HG03159 (cell line): ENCODE results near the gene CALY.

Experiments
- ATAC-seq: cut with Tn5 transposase; IDR thresholded peaks from one replicate; pipeline ENCODE4 v1.9.1; 2021; ENCODE audit warnings: mild to moderate bottlenecking, moderate library complexity; ENCODE audit not compliant: unreplicated experiment

Gene CALY

DNA sequence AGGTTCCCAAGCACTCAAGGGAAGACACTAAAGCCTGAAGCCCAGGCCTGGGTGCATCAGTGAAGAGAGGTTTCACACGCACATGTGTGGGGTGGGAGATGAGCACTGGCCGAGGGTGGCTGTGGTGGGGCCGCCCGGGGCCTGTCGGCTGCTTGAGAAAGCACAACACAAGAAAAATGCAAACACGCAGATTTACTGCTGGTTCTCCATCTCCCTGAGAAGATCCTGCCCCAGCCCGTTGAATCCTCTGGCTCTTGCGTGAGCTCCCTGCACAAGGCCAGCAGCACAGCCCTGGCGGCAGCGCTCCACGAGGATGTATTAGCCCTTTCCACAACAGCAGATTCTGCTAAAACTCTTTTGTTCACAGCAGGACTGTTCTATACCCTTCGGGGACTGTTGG, 21.8 kb downstream of the CALY start:
- no peak for ATAC-seq

DNA sequence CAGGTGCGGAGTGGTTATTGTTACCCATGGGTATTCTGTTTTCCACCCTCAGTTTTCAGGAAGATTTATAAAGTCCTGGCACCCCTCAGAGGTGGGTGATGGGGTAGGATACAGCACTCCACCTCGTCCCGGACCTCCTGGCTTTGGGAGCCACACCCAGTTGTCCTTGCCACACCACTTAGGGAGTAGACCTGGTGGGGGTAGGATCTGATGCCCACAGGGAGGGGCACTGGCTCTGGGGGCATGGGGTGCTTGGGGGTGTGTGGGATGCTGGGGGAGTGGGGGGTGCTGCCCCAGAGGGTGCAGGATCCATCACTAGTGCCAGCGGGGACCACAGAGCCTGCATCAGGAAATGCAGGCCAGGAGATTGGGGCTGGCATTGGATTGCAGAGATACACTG, 23.5 kb downstream of the CALY start:
- no peak for ATAC-seq

GRCh38 chr10:133312769-133313145, 23.9 kb downstream of the CALY start:
- ATAC-seq, result no peak

- no peak for ATAC-seq
These were observed 24.5 kb downstream of the CALY start for GRCh38 chr10:133312016-133312768.

DNA sequence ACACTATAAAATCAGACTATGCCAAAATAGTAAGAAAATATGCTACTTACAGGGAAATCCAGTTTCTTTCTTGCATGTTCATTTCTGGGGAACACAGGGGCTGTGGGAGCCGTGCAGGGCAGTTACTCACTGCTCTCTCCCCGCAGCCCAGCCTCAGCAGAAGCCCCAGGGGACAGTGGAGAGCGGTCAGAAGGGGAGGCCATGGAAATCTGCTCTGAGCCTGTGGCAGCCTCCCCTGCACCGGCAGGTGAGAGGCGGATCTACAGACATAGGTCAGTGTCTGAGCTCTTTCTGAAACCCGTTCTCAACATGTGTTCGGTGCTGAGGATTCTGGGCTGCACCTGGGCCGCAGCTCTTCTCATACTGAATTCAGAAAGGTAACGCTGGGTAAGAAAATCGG, 25.1 kb downstream of the CALY start:
- no peak for ATAC-seq

DNA sequence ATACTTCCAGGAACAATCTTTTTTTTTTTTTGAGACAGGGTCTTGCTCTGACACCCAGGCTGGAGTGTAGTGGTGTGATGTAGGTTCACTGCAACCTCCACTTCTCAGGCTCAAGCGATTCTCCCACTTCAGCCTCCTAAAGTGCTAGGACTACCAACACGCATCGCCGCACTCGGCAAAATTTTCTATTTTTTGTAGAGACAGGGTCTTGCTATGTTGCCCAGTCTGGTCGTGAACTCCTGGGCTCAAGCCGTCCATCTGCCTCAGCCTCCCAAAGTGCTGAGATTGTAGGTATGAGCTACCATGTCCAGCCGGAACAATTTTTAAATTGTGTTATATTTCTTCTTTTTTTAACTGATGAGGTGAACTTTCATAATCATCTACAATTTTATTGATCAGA, 25.9 kb downstream of the CALY start:
- ATAC-seq, result no peak

DNA sequence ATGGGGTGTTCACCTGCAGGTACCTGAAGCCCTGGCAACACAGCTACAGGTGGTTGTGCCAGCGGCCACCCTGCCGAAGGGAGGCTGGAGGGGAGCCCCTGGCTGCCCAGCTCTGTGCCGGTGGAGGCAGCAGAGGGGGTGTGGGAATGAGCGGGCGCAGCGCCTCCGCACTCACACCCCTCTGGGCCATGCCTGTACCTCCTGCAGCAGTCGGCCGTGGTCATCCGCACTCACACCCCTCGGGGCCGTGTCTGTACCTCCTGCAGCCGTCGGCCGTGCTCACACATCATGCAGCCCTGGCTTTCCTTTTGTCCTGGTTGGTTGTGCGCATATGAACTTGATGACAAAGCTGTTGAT, 26.3 kb downstream of the CALY start:
- ATAC-seq, result no peak

DNA sequence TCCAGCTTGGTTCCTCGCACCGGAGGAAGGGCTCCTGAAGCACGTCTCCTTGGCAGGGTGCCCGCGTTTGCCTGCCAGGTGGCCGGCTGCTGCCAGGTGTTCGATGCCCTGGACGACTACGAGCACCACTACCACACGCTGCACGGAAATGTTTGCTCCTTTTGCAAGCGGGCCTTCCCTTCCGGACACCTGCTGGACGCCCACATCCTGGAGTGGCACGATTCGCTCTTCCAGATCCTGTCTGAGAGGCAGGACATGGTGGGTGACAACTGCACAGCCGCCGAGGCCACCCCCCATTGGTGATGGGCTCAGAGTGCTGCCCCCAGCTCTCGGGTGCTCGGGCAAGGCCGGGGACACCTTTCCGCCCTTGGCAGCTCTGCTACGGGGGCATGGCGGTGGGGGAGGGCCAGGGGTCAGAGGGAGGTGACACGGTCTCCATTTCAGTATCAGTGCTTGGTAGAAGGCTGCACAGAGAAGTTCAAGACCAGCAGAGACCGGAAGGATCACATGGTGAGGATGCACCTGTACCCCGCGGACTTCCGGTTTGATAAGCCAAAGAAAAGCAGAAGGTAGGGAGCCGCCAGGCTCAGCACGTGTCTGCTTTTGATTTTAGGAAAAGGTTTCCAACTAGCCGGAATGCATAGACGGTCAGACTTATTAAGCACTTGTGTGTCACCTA, 26.8 kb downstream of the CALY start:
- ATAC-seq, result no peak

DNA sequence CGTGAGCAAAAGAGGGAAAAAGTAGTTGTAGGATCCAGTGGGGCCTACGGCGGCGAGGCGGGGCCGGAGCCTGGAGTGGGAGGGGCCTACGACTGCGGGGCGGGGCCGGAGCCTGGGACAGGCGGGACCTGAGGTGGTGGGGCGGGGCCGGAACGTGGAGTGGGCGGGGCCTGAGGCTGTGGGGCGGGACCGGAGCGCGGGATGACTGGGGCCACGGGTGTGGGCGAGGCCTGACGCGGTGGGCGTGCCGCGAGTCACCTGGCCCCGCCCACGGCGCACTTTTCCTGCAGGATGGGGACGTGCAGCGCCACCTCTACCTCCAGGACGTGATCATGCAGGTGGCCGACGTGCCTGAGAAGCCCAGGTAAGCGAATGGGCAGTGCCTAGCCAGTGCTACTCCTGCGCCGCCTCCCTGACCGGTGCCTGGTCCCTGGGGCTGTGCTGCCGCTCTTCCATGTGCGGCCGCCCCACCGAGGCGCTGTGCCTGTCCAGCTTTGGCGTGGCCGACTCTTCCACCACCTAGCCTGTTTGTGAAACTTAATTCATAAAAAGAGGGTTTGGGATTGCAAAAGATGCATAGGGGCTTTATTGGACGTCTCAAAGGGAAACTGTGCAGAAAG, 27.5 kb downstream of the CALY start:
- ATAC-seq, result peak; percentile 63

GRCh38 chr10:133308421-133309099, 28.1 kb downstream of the CALY start, which contains the start of the genes TUBGCP2 and ZNF511:
Gene TUBGCP2 (minus strand): TSS chr10:133308872. CDS start chr10:133302941, 5,931 bp downstream.
Gene ZNF511 (plus strand): TSS chr10:133308914. CDS start chr10:133308944, 30 bp downstream.
- peak; percentile 77 for ATAC-seq

- peak; percentile 47 for ATAC-seq
These were observed 28.8 kb downstream of the CALY start for GRCh38 chr10:133307776-133308420.

- no peak for ATAC-seq
These were observed 29.7 kb downstream of the CALY start for GRCh38 chr10:133306941-133307379.

GRCh38 chr10:133306097-133306476, 30.6 kb downstream of the CALY start:
- no peak for ATAC-seq

DNA sequence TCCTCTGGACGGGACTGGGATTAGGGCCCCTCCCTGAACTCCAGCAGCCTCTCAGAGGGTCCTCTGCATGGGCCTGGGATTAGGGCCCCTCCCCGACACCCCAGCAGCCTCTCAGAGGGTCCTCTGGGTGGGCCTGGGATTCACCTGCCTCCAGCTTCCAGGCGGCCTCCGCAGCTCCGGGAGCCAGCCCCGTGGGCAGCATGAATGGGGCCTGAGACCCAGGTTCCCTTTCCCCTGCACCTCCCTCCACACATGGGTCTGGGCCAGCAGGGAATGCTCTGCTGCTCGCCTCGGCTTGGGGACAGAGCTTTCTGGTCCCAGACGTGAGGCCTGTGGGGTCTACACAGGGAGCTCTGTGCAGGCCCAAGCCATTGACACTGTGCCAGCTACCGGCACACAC, 33.5 kb downstream of the CALY start:
- no peak for ATAC-seq

GRCh38 chr10:133302230-133302629, 34.5 kb downstream of the CALY start:
- ATAC-seq, result no peak

- no peak for ATAC-seq
These were observed 37.0 kb downstream of the CALY start for GRCh38 chr10:133299738-133300137.

DNA sequence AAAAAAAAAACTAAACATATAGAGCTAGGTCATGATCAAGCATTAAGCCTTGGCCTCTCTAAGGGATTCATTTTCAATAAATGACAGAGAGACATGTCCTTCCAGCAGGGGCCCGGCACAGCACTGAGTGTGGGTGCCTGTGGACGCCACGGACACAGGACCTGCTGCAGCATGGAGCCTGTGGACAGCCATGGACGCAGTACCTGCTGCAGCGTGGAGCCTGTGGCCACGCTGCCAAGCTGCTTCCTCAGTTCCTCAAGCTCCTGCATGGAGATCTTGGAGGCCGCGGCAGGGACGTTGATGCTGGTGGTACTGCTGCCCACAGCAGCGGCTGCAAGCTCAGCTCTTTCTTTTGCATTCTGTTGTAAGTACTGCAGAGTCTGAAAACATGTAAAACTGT, 37.5 kb downstream of the CALY start:
- no peak for ATAC-seq

DNA sequence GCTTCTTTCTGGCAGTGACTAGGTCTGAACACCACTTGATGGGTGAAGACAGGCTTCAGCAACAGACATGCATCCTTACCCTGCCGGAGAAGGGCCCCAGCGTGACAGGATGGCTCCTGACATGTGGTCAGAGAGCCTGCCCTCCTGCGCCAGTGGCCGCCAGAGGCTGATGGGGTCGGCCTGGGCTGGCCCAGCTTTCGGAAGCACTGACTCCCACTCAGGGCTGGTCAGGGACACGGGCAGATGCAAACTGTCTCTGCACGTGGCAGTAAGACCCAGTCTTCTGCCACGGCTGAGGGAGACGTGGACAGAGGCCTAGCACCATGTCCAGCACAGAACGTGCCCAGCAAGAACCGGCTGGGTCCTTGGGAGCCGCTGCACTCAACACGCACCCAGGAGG, 38.2 kb downstream of the CALY start:
- ATAC-seq, result no peak

- ATAC-seq, result no peak
These were observed 39.2 kb downstream of the CALY start for GRCh38 chr10:133297504-133297903.

GRCh38 chr10:133295426-133296320, 41.0 kb downstream of the CALY start:
- ATAC-seq, result no peak
